ENCODE data around the gene SHISA8. TPM values are rescaled to one million over a fixed set of nuclear protein-coding genes. Genes with fewer than 3 reads are reported as not detected.
A peak's percentile ranks its signal among the peaks of the same experiment; 100 is the strongest.

Gene SHISA8
- total RNA-seq, 1 donor: not detected

DNA sequence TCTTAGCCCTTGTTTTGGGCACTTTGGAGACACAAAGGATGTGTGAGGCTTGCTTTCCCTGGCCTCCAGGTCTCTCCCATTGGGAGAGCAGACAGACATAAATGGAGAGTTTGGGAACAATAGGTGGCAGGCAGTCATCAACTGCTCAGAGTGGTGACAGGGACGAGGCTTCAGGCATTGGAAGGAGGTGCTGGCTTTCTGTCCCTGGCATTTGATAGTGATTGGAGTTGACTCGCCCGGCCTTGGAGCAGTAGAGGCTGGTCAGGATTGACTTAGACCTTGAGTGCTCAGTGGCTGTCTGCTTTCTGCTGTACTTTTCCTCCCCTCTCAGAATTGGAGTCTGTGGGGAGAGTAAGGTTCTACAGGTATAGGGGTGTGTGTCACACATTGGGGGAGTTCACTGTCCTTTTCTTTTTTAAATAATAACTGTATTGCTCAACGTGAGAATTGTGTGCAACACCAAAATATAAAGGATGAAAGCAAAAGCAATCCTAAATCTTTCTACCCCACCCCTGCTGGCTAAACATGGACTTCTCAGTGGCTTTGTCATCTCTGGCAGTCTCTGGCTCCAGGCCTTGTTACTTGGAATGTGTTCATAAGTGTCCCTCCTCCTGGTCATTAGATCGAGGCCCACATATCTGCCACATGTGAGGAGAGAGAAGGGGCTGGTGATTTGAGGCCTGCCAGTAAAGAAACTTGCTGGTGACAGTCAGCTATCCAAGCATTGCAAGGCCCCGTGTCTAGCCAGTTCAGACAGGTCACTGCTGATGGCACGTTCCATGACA is 21.1 kb downstream of the SHISA8 start:
- TF ChIP-seq, protein P1, sequence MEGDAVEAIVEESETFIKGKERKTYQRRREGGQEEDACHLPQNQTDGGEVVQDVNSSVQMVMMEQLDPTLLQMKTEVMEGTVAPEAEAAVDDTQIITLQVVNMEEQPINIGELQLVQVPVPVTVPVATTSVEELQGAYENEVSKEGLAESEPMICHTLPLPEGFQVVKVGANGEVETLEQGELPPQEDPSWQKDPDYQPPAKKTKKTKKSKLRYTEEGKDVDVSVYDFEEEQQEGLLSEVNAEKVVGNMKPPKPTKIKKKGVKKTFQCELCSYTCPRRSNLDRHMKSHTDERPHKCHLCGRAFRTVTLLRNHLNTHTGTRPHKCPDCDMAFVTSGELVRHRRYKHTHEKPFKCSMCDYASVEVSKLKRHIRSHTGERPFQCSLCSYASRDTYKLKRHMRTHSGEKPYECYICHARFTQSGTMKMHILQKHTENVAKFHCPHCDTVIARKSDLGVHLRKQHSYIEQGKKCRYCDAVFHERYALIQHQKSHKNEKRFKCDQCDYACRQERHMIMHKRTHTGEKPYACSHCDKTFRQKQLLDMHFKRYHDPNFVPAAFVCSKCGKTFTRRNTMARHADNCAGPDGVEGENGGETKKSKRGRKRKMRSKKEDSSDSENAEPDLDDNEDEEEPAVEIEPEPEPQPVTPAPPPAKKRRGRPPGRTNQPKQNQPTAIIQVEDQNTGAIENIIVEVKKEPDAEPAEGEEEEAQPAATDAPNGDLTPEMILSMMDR (IDR thresholded peaks at IDR 0.05; ENCODE audit: insufficient read depth, low read length): no peak
- H3K4me3 ChIP-seq (ENCODE audit: low read depth, low read length): no peak overlapping the region
- DNase-seq (ENCODE audit: low read depth): no peak

DNA sequence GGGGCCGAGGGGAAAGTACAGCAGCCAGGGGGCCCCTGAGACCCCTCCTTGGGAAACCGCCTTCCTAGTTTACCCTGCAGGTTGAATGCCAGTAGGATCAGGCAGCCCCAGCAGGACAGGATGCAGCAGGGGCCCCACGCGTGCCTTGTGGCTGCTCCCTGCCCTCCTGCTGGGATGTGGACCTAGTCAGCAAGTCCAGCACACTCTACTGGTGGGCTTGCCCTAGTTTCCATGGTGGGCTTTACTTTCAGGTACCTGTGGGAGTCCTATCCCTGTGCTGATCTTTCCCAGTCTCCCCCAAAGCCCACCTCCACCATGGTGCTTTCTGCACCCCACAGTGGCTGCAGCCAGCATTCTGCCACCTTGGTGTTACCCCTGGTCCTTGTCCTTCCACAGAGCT is 22.2 kb downstream of the SHISA8 start:
- H3K4me3 ChIP-seq (ENCODE audit: low read depth, low read length): no peak overlapping the region
- no peak for DNase-seq (ENCODE audit: low read depth)
- TF ChIP-seq, protein P1 (IDR thresholded peaks at IDR 0.05; ENCODE audit: insufficient read depth, low read length): no peak

DNA sequence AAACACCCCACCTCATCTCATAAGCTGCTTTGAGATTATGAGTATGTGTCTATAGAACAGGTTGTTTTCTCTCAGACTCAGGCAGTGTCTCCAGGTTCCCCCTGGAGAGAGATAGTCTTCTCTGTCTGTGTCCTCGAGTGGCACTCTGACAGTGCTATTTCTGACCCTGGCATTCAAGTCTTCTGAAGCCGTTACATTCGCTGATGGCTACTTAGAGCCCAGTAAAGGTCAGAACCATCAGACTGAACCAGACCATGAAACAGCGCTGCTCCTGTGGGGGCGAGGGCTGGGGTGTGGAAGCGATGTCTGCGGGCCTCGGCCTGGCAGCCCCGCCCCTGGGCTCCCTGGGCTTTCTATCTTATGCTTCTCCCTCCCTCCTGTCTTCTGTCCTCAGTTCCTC is 23.5 kb downstream of the SHISA8 start:
- DNase-seq (ENCODE audit: low read depth): no peak
- TF ChIP-seq, protein P1 (IDR thresholded peaks at IDR 0.05; ENCODE audit: insufficient read depth, low read length): no peak
- H3K4me3 ChIP-seq (ENCODE audit: low read depth, low read length): no peak overlapping the region

DNA sequence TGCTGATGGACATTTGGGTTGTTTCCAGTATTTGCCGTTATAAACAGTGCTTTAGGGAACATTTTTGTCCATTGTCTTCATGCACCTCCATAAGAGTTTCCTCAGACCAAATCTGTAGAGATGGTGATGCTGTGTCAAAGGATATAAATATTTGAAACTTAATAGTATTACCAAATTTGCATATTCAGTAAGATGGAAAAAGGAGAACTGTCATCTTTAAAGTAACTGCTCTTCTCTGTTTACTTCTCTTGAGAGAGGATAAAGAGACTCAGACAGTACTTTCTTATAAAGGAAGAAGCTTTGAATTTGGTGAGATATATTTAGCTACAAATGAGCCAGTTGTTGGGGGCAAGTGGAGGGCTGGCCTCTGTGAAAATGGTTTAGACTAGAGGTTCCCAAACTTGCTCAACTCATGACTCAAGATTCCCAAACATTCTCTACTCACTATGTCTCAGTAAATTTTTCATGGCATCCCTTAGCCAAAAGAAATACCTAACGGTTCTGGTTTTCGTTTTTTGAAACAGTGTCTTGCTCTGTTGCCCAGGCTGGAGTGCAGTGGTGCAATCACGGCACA is 26.2 kb downstream of the SHISA8 start:
- no peak overlapping the region for H3K4me3 ChIP-seq (ENCODE audit: low read depth, low read length)
- DNase-seq (ENCODE audit: low read depth): peak; percentile 37
- TF ChIP-seq, protein P1 (IDR thresholded peaks at IDR 0.05; ENCODE audit: insufficient read depth, low read length): no peak

DNA sequence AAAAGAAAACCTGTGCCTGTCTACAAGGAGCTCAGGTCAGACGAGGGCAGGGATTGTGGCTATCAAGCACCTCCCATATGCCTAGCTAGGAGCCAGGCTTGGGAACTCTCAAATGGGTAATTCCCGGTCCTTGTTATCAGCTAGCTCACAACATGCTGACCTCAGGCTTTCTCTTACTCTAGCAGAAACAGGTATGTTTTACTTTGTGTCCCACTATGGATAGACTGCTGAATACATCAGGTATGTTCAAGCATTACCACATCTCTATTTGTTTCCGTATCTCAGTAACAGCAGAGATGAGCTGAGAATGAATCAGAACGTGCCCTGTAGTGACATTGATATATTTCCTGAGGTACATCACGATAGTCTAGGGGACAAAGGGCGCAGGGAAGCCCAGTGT is 29.4 kb downstream of the SHISA8 start:
- DNase-seq (ENCODE audit: low read depth): no peak
- no peak overlapping the region for H3K4me3 ChIP-seq (ENCODE audit: low read depth, low read length)
- TF ChIP-seq, protein P1 (IDR thresholded peaks at IDR 0.05; ENCODE audit: insufficient read depth, low read length): no peak

- no peak for DNase-seq (ENCODE audit: low read depth)
- H3K4me3 ChIP-seq (ENCODE audit: low read depth, low read length): no peak overlapping the region
- TF ChIP-seq, protein P1 (IDR thresholded peaks at IDR 0.05; ENCODE audit: insufficient read depth, low read length): no peak
Measured at GRCh38 chr22:41885116-41885515, 29.8 kb downstream of the SHISA8 start.
